NCI-H226 (cell line): ENCODE measurements around the gene DAB1.

Experiments
- DNase-seq: peaks from one replicate; pipeline ENCODE4 v3.0.0-alpha.2; 2015

The DAB1 gene

DNA sequence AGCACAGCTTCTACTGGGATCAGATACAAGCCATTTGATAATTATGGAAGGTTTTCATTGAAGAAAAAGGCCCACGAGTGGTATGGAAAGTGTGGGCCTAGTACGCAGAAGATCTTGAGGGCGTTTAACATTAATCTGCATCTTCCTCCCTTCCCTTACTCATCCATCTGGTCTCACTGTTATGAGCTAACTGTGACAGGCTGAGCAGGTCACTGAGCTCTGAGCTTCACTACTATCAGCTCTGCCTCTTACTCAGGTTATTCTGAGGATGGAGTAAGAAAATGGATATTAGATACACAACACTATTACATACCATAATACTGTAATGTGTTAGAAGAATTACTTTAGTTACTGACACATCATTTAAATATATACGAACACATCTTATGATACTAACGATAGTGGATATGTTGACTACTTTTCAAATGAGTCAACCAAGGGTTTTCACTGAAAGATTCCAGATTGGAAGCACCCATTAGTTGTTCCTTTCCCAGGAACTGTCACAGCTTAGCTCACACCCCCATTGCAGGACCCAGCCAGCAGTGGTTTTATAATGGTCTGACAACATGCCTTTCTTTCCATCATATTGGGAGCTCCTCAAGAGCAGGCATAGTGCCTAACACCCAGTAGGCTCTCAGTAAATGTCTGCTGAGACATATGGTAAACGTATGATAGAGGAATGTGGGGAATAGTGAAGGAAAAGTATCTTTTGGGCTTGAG lies 360.3 kb downstream of the DAB1 start:
- DNase-seq: no peak

DNA sequence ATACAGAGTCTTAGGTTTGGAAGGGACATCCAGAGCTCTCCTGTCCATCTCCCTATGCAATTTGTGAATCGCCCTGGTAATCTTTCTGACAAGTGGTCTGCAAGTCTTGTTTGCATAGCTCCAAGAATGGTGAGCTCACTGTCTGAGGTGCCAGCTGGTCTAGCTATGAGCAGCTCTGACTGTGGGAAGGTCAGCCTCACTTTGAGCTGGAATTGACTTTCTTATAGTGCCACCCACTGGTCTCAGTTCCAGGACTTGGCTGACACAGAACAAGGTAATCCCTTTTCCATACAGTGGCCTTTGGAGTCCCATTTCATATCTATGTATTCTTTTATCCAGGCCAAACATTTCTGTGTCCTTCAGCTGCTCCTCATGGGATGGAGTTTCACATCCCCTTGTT lies 362.5 kb downstream of the DAB1 start:
- no peak for DNase-seq

DNA sequence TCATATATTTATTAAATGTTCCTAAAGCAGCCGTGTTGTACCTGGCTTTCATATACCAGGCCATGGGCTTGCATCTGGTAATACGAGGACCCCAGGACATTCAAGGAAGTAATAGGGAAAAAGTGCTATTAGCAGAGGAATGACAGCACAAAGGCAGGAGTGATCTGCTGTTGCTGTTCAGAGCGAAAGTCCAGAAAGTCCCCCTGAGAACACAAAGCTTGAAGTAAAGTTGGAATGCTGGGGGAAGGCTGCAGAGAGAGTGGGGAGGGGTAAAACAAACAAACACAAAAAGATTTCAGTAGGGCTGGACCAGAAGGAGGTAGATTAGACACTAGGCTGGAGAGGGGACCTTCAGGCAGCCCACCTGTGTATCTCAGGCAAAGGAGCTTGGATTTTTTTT lies 363.4 kb downstream of the DAB1 start:
- no peak for DNase-seq

DNA sequence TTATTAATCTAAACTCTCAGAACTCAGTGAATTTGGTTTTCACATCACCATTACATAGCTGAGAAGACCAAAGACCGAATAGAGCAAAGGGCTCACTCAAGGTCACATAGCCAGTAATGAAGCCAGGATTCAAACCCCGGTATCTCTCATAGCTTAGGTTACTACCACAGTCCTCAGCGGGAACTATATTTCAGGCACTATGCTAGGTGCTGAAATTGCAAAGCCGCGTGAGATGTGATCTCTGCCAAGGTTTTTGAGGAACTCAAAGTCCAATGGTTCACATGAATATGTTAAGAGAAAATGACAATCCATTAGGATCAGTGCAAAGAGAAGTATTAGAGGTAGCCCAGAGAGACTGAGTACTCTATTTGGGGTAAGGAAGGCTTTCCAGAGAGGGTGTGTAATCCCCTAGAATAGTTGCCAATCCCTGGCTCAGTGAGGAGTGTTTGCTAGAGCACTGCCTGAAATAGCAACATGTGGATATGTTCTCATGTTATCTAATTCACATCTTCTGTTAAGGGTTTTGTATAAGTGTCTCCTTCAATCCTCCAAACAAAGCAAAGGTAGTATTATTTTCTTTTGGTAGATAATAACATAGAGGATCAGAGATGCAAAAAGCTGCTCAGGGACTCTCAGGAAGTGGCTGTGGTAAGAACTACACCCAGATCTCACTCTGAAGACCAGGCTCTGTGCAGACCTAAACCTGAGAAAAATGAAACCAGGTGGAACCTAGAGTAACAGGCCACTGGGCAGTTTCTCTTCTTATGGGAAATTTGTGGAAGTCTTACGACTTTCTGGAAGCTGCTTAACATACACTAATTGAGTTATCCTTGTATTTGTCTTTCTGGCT lies 365.0 kb downstream of the DAB1 start:
- no peak for DNase-seq

DNA sequence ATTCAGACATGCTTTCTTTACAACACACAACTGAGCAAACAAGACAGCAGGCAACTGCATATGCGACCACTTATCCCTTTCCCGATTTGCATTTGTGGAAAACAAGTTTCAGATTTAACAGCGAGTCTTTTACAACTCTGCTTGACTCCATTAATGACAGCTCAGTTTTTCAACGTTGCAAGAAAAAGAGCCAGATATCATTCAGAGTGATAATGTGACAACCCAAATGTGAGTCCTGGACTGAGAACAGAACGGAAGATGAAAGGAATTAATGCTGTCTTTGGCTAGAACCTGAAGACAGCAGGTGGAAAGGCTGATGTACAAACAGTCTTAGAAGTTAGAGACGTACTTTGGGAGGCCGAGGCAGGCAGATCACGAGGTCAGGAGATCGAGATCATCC lies 375.0 kb downstream of the DAB1 start:
- no peak for DNase-seq

DNA sequence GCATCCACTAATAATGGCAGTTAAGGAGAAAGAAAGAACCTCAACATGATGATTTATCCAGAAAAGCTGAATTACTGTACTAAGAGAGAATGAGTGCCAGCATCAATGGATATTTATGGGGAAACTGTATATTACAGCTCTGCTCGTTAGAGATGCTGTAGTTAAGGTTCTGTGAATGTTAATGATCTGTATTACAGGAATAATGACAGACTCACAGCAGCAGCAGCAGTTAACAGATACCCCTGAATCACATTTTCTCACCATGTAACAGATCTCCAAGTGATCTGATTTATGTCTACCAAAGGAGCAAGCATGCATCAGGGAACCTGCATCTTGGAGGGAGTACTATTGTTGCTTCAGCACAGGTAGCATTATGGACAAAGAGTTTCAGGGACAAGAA lies 377.4 kb downstream of the DAB1 start:
- DNase-seq: no peak

DNA sequence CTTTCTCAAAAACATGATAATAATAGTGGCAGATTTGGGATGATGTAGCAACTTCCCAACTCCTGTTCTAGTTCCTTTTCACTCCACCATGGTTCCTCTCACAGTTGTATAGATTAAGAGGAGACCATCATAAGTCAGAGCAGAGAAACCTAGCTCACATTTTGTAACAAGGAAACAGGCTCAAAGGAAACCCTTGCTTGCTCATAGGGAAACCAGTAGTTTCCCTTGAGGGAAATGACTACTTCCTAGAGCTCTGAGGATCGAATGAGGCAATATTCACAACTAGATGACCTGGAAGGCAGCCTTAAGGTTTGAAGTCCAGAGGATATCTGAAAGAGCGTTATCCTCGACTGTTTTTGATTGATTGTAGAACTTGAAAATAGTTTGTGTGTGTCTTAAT lies 382.0 kb downstream of the DAB1 start:
- no peak for DNase-seq

DNA sequence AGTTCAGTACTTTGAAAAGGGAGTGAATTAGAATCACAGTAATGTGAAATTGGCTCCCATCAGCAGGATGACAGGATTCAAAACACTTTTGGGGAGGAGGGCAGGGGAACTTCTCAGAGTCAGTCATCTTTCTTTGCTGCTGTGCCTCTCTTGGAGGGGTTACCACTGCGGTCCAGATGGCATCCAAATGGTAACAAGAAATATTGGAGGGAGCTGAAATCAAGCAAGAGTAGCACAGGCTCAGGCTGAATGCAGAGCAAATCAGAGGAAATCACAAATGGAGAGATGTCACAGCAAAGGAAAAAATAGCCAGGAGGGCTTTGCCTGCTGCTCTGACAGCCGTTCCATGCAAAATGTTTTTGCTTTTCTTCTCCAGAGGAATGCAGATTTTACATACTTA lies 383.0 kb downstream of the DAB1 start:
- no peak for DNase-seq

DNA sequence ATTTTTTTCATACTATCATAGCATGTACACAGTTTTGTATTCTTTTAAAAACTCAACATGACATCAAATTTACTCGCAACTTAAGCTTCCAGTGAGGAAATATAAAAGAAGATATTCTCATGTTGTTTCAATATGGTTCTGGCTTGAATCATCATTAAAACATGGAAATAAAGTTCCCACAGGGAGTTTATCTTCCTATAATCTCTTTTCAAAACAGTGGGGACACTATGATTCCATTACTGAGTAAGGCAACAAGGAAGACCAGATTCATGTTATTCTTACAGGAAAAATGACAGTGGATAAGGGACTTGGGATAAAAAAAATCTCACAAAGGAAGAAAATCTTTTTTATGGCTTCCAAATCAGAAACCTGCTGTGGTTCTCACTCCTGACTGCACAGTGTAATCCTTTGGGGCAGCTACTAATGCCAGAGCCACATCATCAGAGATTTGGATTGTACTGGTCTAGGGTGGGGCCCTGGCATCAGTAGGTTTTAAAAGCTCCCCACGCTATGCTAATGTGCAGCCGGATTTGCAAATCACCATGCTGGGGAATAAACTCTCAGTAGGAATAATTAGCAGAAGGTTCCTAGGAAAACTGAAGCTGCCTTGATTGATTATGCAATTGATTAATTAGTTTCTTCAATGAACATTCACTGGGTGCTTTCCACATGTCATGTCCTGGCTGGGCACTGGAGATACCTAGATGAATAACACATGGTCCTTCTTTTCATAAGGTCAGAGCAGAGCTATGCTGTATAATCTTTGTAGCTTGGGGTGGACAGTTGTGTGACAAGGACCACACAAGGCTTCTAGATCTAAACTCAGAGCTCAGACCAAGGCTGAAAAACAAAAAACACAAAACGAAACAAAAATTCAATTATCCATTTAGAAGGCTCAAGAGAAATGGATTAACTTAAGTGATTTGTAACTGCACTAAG lies 386.9 kb downstream of the DAB1 start:
- DNase-seq: no peak

DNA sequence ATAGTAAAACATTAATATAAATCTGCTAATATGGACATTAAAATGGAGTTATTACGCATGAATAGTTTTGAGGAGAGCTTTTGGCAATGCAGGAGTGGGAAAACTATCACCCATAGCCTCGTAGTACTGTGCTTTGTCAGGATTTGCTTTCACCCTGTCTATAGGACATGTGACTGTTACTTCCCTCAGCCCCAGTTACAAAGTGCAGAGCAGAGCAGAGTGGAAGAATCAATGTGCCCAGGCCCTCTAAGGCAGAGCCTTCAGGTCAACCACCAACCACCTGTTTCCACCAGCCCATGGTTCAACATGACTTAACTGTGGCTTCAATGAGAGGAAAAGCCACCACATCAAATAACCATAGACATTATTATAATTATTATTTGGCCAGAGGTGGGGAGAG lies 389.1 kb downstream of the DAB1 start:
- DNase-seq: no peak

DNA sequence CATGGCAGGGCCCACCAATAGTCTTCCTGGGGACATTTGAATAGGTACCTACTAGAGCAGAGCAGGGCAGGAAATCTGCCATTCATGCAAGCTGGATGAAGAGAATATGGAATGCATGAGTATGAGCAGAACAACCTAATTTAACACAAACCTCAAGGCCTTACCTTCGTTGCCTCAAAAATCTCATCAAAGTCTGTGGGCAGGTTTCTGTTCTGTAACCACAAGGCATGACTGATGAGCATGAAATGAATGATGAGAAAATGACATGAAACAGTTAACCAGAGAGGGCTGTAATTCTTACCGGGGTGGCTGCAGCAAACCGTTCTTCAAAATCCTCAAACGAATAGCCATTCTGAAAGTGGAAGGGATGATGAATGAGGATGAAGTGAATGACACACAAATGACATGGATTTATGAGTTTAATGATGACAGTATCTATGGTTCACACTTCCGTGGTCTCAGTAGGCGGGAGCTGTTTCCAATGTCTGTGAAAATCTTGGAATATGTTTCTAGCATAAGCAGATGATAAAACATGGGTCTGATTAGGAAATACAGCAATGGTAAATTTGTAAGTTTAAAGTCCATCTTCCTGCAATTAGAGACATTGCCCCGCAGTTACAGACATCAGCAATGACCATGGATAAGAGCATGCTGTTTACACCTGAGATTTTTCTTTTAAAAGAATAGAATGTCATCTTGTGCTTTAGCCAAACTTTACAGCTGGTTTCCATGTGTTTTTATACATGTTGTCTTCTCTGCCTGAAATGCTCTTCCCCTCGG lies 390.4 kb downstream of the DAB1 start:
- DNase-seq: no peak

DNA sequence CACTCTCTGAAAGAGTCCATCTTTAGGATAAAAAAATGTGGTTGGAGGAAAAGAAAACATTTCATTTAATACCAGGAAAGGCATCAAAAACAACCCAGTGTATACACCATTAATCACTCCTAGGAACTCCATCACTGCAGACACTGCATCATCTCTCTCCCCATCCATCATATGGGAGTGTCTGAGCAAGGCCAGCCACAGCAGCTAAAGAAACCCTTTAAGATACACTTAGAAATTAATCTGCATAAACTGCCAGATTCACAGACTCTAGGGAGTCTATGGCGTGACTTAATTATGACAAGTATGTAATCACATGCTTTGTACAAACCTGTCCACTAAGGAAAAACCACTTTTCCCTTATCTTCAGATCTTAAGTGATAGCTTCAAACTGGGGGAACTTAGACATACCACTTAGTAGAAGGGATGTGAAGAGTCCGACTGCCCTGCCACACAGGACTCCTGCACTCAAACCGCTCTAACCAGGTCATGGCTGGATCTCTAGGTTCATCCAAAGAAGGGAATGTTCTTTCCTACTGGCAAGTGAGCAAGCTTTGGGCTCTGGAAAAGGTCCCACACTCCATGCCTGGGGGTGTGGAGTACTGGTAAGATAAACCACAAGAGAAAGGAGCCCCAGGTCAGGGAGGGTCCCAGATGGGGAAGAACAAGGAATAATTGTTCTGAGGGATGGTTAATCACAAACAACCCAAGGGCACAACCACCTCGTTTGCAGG lies 397.1 kb downstream of the DAB1 start:
- DNase-seq: no peak

DNA sequence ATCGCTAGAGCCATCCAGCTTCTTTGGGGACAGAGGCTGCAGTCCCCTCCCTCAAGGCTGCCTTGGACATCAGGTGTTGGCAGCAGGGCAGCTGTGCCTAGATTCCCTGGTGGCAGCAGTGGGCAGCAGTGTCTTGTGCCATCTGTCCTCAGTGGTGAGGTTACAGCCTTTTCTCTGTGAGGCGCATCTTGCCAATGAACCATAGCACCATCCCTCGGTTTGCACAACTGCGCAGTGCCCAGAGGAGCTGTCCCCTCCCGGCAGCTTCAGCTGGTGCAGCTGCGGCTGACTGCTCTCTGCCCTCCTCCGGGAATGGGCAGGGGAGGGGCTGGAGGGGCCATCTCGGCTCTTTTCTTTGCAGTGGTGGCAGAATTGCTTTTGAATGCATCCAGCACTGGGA lies 399.0 kb downstream of the DAB1 start:
- no peak for DNase-seq

DNA sequence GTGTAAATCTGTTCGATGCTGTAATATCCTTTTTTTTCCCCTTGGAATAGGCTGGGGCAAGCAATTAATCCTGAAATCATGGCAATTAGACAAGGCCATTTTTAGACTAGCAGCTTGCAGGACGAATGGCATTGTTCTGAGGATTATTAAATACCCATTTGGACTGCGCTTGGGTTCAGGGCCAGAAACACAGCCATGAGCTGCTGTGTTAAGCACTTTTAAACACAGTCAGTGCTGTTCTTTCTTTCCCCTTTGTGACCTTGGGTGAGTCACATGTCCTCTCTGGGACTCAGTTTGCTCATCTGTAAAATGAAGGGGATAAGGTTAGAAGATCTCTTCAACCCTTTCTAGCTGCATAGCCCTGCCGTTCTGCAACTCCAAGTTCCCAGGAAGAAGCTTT lies 399.4 kb downstream of the DAB1 start:
- no peak for DNase-seq

DNA sequence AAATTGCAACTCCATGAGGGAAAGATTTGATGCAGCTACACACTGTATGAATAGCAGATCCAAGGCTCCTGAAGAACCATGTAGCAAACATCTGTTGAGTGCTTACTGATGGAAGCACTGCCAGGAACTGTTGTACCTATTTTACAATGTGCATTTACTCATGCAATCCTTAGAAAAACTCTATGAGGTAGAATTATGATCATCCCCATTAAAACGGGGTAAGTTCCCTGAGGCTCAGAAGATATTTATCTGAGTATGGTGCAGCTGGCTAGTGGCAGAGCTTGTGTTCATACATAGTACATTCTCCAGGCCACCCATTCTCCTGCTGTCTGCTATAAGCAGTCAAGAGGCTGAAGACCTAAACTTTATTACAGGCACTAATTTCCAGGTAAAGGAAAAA lies 403.6 kb downstream of the DAB1 start:
- no peak for DNase-seq

DNA sequence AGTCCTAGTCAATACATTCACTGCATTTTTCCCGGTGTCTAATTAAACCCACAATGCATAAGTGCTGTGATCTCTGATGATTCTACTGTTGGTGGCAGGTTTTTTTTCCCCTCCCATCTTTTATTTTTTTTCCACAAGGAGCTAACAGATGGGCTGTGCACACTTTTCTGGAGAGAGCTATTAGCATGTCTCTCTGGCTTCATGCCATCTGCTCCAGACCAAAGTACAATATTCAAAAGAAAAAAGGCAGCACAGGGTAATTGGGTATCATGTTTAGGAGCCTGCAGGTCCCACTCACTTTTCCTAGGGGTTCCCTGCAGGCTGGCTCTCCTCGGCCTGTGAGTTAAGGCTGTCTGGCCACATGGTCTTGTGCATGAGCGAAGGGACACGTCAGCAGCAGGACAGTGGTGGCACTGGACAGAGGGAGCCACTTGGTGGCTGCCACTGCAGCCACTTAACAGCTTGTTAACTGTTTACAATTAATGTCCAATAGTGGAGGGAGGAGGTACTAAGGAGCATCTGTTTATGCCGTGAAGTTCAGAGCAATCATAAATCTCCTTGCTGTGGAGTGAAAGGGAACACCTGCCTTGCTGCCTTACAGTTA lies 404.5 kb downstream of the DAB1 start:
- no peak for DNase-seq

DNA sequence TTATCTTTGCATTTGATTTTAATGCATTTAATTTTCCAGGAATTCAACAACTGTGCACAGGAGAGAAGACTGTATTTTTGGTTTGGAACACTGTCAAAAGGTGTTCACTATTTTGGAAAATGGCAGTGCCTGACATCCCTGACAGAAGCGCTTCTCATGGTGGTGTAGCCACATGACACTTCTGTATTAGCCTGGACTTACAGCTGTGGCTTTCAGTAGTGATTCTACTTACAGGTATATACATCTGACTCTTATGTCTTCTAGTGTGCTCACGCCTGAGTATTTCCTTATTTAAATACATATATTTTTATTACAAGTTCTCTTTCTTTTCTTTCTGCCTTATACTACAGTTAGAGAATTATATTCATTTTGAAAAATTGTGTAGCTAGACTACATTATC lies 405.7 kb downstream of the DAB1 start:
- no peak for DNase-seq

DNA sequence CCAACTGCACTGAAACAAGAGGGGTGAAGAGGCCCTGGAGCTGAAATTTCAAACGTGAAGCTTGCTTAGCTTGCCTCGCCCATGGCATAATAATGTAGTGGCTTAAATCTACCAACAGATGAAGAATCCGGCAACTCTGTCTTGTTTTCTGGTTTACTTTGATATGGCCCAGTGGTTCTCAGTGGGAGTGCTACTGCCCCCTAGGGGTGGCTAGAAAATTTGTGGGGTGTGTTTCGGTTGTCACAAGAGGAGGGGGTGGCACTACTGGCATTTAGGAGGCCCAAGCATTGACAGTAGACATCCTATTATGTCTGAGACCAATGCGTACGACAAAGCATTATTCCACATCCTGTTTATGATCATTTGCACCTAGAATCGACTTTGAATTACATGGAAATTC lies 406.1 kb downstream of the DAB1 start:
- no peak for DNase-seq

DNA sequence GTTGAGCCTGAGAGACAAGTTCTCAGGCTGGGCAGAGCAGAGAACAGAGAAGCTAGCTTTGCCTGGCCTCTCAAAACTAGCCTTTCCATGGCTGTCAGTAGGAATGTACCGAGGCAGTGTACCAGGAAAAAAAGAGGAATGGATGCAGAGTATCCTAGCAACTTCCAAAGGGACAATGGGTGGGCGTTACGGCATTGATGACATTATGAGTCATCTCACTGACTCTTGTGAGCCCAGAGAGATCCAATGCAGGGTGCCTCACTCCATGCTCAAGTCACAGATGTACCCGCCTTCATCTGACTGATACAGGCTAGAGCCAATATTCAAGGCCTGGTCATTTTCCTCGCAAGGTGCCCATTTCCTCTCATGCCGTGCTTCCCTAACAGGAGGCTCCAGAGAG lies 406.7 kb downstream of the DAB1 start:
- DNase-seq: no peak

DNA sequence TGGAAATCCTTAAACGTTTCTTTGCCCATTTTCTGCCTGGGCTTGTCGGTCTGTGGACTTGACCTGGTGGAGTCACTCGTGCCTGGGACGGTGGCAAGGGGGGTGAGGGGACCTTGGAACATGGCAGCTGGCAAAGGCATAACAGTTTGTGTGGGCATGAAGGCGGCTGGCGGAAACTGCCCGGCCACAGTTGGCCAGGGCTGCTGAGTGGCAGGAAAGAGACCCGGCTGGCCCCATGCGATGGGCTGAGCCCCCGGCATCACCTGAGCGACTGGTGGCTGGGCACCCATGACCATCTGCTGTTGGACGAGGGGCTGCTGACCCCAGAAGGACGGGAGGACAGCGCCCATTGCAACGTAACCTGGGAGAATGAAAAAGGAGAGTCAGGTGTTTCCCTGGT lies 408.8 kb downstream of the DAB1 start:
- DNase-seq: no peak

DNA sequence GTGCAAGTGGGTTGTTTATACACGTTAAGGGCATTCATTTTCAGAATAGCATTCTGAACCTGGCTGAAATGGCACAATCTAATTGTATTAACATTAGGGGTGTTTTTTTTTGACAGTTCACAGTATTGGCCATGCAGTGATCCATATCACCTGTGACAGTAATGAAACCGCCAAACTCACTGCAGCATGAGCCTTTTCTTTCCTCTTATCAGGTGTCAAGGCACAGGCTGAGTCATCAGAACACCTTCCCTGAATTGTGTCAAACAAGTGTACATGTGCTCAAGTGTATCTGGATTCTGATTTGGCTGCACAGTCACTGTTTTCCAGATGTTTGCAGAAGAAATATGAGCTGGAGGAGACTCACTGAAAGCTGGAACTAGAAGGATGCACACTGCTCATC lies 410.3 kb downstream of the DAB1 start:
- DNase-seq: no peak

DNA sequence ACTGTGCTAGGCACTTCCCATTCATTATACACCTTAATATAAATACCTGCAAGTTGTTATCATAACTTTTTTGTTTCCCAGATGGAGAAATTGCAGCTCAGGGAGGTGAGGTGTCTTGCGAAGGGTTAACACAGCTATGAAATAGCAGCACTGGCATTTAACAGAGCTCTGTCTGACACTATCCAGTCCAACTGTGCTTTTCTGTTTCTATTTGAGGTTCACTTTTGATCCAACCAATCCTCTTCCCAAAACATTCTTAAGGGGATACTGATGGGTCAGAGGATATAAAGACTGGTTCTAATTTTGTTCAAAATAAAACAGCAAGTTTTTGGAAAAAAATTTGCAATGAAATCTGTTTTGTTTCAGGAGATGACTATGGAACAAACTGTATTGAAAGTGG lies 411.5 kb downstream of the DAB1 start:
- DNase-seq: no peak
